DMS79 (cell line): Measurements from ENCODE around the gene KBTBD3.

Experiments used
- DNase-seq: peaks from one replicate; lab custom pipeline; 2025; lab: John Stamatoyannopoulos, UW

Gene KBTBD3

DNA sequence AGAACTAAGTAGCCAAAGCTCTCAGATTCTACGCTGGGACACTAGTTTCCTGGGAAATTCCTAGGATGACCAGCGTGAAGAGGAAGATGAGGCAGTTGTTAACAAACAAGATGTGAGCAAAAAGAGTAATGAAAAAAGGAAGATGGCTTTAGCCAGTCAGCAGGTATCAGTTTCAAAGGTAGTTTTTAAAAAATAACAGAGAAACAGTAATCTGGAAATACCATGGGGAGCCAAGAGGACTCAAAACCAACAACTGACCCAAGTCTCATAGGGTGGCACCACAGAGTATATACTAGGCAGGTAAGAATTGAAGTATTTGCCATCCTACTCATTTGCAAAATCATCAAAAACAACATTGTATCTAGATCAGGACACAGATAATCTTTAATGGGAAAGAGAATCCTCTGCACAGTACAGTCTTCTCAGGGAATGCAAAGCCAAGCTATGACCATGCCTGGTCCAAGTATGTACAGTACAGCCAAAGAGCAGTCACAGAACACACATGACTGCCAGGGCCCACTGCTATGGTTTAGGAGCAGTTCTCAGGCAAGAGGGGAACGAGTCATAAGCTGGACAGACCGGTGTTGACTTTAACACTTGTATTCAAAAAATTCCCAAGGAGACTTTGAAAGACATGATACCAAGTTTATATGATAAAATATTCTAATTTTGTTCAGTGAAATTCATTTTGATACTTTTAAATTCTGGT lies 75.7 kb downstream of the KBTBD3 start:
- no peak for DNase-seq
